Fibroblast of the aortic adventitia (primary cell): ENCODE results near the gene ZKSCAN5. TPM values are rescaled to one million over a fixed set of nuclear protein-coding genes. Genes with fewer than 3 reads are reported as not detected.

ENCODE experiments used
- DNase-seq: peaks from one replicate; pipeline ENCODE4 v3.0.0-alpha.2; 2010; ENCODE audit warnings: low read depth
- H3K4me3 ChIP-seq: 2 replicates; pipeline ENCODE4 v1.5.1; 2011; ENCODE audit warnings: low read depth, mild to moderate bottlenecking, control low read depth, low read length, moderate library complexity
- CTCF ChIP-seq: IDR thresholded peaks from 2 replicates; pipeline ENCODE4 v1.5.1; 2011; ENCODE audit warnings: mild to moderate bottlenecking, low read length, control low read depth, inconsistent platforms; ENCODE audit not compliant: insufficient read depth
- total RNA-seq: library from RNA; depleted of rRNA; stranded (reverse); fragments of >200 nt; gene quantifications from 2 replicates; pipeline ENCODE4 v1.2.3, GENCODE V29; 2012; ENCODE audit warnings: low replicate concordance

Gene ZKSCAN5
- total RNA-seq, 1 donor: 11.8 TPM

GRCh38 chr7:99551767-99552463 is 47.5 kb downstream of the ZKSCAN5 start, which contains the start of gene FAM200A:
Gene FAM200A, minus strand, starts transcription at chr7:99552114. Its CDS starts 3,707 bp downstream, at chr7:99548407.
- peak; percentile 96 for DNase-seq
- no peak for TF ChIP-seq CTCF
- peak within 1 kb of the TSS; percentile 98 for H3K4me3 ChIP-seq

- no peak for DNase-seq
- TF ChIP-seq CTCF: no peak
- no peak overlapping the region for H3K4me3 ChIP-seq
These were observed 48.6 kb downstream of the ZKSCAN5 start for GRCh38 chr7:99553039-99553438.

- no peak for DNase-seq
- H3K4me3 ChIP-seq: no peak overlapping the region
- no peak for TF ChIP-seq CTCF
These were observed 50.5 kb downstream of the ZKSCAN5 start for GRCh38 chr7:99554939-99555338.

- peak overlapping the region; percentile 95 for H3K4me3 ChIP-seq
- no peak for DNase-seq
- TF ChIP-seq CTCF: no peak
These were observed 52.7 kb downstream of the ZKSCAN5 start for GRCh38 chr7:99557196-99557607.

GRCh38 chr7:99557940-99558305 is 53.5 kb downstream of the ZKSCAN5 start:
- DNase-seq: no peak
- peak overlapping the region; percentile 95 for H3K4me3 ChIP-seq
- no peak for TF ChIP-seq CTCF

GRCh38 chr7:99558306-99559174 is 54.1 kb downstream of the ZKSCAN5 start, which contains the start of gene ZNF655:
Gene ZNF655, plus strand, starts transcription at chr7:99558642. Its CDS starts 1,918 bp downstream, at chr7:99560560.
- peak; percentile 1 for TF ChIP-seq CTCF
- peak; percentile 76 for DNase-seq
- peak within 1 kb of the TSS; percentile 95 for H3K4me3 ChIP-seq
